GM21825 (cell line): ENCODE measurements around the gene USP25.

Experiments used
- ATAC-seq: cut with Tn5 transposase; IDR thresholded peaks from one replicate; pipeline ENCODE4 v1.9.1; 2021; ENCODE audit warnings: mild to moderate bottlenecking, moderate library complexity; ENCODE audit not compliant: unreplicated experiment

Gene USP25

GRCh38 chr21:15929536-15929935 is 199.8 kb downstream of the USP25 start:
- ATAC-seq, result no peak
